ENCODE measurements around the gene MACROH2A1.

Gene MACROH2A1

GRCh38 chr5:135310328-135310989 is 88.6 kb downstream of the MACROH2A1 start:
- DNase-seq = no peak

GRCh38 chr5:135309391-135310327 is 89.4 kb downstream of the MACROH2A1 start:
- DNase-seq = no peak

DNA sequence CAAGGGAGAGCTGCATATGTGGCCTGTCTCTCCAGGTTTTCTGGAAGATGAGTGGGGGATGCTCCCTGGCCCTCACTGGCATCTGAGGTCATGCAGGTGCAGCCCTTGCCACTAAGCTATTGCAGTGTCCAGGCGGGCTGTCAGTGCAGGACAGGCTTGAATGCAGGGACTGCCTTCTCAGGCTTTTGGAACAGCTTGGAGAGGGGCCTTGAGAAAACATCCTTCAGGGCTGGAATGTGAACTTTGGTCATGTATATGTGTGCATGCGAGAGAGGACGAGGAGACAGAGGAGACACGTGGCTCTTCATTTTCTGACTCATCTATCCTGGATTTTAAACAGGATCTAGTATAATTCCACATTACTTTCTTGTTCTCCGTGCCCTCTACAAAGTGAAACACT is 90.3 kb downstream of the MACROH2A1 start:
- DNase-seq = no peak

DNA sequence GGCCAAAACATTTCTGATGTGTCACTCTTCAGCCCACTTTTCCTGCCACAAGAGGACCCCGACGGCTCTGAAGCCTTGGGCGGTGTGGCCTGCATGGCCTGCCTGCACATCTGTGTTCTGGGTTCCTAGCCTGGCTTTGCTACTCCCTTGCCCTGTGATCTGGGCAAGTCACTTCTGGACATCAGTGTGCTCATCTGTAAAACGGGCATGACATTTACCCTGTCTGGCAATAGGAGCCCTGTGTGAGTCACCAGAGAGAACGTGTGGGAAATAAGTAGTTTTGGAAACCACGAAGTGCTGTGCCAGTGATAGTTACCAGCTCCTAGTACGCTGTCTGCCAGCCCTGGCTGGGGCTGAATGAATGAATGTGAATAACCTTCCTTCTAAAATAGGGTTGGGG is 90.8 kb downstream of the MACROH2A1 start:
- no peak for DNase-seq

DNA sequence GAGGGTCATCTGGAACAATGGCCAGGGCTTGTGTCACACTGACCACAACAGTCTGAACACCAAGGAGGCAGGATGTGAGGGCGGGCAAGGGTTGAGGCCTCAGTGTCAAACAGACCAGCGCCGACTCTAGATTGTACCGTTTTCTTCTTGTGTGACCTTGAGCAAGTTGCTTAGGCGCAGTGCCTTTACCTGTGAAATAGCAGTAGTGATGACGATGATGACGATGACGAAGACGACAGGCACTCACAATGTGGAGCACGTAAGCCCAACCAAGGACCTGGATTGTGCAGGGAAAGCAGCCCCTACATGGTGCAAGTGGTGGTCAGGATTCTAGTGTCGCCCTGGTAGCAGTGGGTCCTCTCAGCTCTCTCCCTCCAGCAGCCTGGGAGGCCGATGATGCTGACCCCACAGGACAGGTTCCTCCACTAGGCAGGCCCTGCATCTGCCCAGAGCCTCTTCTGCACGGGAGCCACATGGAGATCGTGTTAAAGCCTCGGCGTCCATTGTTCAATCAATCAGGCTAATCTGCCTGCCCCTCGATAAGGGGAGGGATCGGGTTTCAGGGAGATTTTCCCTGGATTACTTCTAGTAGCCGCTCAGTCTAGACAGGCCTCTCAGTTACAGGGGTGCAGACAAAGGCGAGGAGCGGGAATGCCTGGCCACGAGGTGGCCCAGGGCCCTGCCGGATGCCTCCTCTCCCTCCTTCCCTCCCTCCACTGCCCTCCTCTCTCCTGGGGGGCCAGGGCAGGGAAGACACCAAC is 91.7 kb downstream of the MACROH2A1 start:
- DNase-seq = no peak

DNA sequence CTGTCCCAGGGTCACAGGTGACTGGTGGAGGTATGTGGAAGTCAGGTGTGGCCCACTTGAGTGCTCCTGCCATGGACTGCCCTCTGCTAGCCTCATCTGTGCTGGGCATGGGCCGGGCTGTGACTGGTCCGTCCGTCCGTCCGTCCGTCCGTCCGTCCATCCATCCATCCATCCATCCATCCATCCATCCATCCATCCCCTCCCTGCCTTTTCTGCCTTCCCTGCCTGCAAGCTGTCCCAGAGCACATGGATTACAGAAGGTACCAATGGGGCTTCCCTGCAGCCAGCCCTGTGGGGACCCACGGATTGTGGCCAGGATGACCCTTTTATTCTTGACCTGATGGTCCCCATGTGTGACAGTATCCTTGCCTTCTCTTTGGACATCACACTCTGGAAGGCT is 92.5 kb downstream of the MACROH2A1 start:
- no peak for DNase-seq

DNA sequence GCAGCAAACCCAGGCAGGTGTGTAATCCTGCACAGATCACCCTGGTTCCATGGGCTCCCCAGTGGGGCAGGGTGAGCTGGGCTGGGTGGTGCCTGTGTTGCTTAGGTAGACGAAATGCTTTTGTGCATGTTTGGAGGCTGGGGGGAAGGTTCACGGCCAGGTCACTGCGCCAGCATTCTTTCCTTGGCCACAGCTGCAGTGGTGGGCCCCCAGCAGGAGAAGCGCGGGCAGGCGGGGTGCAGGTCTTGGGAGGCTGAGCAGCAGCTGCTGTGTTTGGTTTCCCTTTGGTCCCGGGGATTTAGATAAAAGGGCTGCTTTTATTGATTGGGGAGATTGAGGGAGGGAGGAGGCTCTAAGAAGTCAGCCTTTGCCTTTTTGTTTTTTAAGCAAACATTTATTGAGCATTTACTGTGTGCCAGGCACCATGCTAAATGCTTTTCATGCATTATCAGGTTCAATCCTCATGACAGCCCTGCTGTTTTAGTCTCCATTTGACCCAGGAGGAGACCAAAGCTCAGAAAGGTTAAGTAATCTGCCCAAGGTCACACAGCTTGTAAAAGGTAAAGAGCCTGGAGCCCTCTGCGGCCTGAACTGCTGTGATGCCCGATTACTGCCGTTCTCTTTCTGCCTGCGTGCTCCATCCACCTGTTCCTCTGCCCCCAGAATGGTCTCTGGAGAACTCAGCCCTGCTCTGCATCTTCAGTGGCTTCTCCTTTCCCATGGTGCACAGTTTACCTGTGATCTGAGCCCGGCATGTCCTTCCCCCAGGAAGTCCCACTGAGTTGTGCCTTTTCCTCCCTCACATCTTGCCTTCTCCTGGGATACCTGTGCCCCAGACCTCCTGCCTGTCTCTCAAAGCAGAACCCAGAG is 94.4 kb downstream of the MACROH2A1 start:
- no peak for DNase-seq

- no peak for DNase-seq
Observed at GRCh38 chr5:135303582-135304173, 95.4 kb downstream of the MACROH2A1 start.

DNA sequence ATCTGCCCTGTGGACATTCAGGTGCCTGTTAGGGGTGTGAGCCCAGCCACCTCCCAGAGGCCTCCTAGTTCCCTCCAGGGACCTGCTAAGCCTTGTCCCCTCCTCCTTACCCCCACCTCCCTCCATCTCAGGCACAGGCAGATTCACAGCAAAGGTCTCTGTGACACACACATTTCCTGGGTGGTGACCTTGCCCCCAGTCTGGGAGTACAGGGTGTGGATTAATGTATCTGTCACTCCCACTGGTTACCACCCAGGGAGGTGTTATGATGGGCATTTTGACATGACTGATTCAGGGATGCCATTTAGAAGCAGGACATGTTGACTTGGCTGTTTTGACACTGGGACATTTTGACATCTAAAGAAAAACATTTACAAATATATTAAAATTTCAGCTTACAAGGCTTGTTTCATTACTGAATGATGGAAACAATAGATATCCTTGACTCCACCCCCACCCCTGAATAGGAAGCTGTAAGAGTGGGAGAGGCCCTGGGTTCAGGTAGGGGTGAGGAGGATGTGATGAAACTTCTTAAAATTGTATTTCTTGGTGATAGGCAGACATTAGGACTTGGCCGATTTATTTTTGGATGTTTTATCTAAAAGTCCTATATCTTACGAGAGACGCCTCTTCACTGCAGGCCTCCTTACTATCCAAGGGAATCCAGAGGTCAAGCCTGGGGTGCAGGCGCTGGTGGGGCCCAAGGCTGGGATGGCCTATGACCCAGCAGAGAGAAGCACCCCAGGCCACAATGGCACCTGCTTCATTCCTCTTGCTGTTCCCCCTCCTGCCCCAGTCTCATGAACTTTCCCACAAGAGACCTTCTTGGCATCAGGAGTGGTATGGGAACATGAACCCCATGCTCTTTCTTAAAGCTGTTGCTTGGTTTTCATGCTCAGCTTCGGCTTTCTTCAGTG is 101.9 kb downstream of the MACROH2A1 start:
- no peak for DNase-seq

- DNase-seq = no peak
Observed at GRCh38 chr5:135295852-135296251, 103.2 kb downstream of the MACROH2A1 start.

- no peak for DNase-seq
Observed at GRCh38 chr5:135294793-135295192, 104.2 kb downstream of the MACROH2A1 start.

DNA sequence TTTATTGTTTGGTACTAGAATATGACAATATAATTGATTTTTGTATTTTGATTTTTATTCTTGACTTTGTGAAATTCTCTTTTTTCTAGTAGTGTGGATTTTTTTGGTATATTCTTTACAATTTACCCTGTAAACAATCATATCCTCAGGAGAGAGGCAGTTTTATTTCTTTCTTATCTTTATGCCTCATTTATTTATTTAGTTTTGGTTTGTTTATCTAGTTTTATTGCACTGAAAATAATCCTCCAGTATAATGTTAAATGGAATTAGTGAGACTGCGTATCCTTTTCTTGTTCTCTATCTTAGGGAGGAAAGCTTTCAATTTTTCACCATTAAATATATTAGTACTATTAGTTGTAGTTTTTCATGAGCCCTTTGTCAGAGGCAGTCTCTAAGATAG is 109.4 kb downstream of the MACROH2A1 start:
- no peak for DNase-seq

GRCh38 chr5:135287551-135287950 is 111.5 kb downstream of the MACROH2A1 start:
- DNase-seq = no peak
